Right lung (tissue), 5 donors: ENCODE data around the gene TAOK3. TPM values are rescaled to one million over a fixed set of nuclear protein-coding genes. Genes with fewer than 3 reads are reported as not detected.
"Not testable (repeated sequence)": the region's sequence is repeated elsewhere in the genome, so short reads cannot be mapped to it uniquely, and the experiment has no call there.

Experiments
- DNase-seq, 2 donors: peaks; one replicate each; pipeline ENCODE4 v3.0.0-alpha.2; 2013
- polyA plus RNA-seq, 5 donors: library from polyadenylated mRNA; unstranded; fragments of 120-200 nt; gene quantifications; one replicate each; pipeline versions ENCODE4 v1.2.1 to v1.2.3, GENCODE V29; 2013; ENCODE audit warnings: inconsistent platforms in 1 of 5, low replicate concordance in 1 of 5; ENCODE audit not compliant: insufficient read length in 5 of 5, insufficient read depth in 1 of 5

TAOK3 gene
- polyA plus RNA-seq, 5 donors = 40.9 to 63.3 (median 46.4) TPM

GRCh38 chr12:118374909-118375308, 2.2 kb upstream of the TAOK3 start:
- no peak for DNase-seq

DNA sequence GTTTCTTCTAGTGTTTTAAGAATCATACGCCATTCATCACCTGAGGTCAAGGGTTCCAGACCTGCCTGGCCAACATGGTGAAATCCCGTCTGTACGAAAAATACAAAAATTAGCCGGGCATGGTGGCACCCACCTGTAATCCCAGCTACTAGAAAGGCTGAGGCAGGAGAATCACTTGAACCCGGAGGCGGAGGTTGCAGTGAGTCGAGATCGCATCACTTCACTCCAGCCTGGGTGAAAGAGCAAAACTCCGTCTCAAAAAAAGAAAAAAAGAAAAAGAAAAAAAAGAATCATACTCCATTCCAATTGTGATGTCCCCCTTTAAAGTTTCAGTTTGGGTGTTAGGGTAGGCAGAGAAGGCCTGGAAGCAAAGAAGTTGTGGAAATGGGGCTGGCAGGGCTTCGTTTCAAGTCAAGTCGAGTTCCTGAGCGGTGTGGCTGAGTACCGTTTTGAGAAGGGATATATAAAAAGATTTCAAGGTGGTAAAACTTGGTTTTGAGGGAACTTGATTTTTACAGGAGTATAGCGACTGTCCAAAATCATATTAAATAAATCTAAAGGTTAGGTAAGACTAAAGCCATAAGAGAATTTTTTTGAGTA, 1.5 kb upstream of the TAOK3 start:
- DNase-seq = no peak

GRCh38 chr12:118373616-118374015, 909 bp upstream of the TAOK3 start:
- DNase-seq = no peak

DNA sequence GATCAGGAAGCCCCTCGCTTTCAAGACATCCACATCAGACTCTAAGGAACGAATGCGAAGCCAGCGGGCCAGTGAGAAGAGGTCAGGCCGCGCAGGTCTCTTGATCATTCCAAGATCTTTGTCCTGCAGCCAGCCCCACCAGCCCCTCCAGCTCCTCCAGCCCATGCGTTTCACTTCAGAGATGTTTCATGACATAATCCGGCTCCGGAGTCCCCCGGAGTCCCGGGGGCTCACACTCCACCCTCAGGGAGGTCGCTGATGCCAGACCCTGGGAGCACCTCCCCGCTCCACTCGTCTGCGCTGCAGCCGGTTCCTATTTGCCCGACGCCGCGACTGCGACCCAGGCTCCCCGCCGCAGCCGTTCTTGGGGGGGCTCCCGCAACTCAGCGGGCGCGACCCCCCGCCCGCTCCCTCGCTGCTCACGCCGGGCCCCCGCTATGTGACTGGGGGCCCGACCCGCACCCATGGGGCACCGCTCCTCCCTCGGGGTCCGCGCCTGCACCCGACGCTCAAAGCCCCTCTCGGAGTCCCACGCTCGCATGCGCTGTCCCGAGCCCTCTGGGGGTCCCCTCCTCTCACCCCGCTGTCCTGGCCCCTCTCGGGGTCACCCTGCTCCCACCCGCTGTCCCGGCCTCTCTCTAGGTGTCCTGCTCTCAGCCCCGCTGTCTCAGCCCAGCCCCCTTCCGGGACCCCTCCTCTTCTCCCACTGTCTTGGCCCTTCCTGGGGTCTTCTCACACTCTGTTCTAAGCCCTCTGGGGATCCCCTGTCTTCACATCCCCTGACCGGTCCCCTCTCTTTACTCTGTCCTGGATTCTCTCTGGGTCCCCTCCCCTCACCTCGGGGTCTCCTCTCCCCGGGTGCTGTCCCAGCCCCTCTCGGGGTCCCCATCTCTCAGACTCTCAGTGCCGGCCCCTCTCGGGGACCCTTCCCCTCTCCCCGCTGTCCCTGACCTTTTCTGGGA, 1.1 kb downstream of the TAOK3 start:
- no peak for DNase-seq

DNA sequence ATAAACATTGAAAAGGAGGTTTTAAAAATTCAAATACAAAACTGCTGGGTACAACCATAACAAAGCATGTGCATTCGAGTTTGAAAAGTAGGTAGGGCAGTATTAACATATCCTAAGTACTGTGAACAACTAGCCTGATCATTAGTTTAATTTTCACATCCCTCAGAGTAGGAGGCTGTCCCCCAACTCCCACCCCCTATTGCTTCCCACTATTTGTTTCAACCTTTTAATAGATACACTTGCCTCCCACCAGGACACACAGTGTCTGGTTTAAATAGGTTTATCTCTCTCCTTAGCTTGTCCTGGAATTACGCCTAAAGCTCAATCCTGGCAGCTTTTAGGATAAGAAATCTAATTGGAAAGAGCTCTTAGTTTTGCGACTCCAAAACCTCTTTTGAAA, 2.1 kb downstream of the TAOK3 start:
- DNase-seq = no peak

GRCh38 chr12:118368821-118369220, 3.9 kb downstream of the TAOK3 start:
- DNase-seq = no peak

DNA sequence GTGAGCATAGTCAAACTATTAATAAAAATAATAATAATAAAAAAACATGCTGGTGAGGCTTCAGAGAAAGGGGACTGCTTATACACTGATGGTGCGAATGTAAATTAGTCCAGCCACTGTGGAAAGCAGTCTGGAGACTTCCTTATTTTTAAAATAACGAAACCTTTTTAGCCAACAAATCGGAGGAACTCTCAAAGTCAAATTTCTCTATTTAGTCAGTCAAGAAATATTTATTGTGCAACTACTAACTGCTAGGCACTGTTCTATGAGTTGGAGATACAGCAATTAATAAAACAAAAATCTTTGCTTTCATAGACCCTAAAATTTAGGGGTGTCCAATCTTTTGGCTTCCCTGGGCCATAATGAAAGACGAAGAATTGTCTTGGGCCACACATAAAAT, 10.8 kb downstream of the TAOK3 start:
- no peak for DNase-seq

- DNase-seq = no peak
Measured at GRCh38 chr12:118361092-118361404, 11.7 kb downstream of the TAOK3 start.

DNA sequence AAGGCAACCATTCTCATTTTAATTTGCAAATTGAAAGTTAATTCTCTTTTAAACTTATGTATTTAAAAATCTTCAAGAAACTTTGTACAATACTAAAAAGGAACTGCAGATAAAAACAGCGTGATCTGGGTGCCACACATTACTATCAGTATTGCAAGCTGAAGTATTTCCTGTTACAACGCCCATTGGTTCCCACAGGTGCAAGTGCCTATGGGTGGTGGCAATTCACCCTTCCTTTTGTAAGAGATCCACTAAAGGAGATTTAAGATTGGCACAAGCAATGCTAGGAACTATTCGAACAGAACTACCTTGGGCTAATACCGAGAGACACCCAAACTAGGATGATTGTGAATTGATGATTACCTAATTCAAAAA, 13.2 kb downstream of the TAOK3 start:
- DNase-seq = no peak

DNA sequence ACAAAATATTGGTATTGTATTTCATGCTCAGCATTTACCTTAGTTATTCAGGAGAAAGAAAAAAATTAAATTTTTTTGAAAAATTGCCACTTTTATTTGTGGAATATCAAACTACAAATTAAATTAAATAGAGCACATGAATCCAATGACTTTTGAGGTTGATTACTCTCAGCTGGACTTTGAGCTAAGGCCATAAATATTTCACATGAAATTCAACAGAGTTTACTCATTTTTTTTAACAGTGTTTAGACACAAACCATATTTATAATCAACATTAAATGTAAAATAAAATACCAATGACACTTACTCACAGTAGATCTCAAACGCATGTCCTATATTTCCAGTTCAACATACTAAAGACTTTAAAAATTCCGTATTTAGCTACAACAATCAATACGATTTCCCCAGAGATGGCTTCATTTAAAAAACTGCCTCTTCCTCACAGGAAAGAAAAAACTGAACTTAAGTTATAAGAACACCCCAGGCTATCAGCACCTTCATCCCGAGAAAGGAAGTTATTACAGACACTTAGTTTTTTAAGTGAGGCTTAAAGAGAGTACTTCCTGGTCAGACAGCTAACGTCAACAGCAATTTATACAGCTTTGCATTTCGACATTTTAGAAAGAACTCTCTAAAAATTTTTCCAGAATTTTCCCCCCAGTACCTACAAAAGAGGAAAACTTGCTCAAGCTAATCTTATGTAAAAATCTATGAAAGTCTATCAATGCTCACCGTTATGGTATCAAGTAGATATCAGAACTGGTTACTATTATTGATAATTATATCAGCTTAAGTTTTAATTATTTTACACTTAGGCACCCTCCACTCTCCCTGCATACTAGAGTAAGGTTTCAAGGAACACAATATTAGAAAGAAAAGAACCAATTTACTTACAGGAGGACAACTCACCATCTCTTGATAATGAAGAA, 13.8 kb downstream of the TAOK3 start:
- no peak for DNase-seq

- DNase-seq = no peak
Measured at GRCh38 chr12:118358008-118358359, 14.7 kb downstream of the TAOK3 start.

DNA sequence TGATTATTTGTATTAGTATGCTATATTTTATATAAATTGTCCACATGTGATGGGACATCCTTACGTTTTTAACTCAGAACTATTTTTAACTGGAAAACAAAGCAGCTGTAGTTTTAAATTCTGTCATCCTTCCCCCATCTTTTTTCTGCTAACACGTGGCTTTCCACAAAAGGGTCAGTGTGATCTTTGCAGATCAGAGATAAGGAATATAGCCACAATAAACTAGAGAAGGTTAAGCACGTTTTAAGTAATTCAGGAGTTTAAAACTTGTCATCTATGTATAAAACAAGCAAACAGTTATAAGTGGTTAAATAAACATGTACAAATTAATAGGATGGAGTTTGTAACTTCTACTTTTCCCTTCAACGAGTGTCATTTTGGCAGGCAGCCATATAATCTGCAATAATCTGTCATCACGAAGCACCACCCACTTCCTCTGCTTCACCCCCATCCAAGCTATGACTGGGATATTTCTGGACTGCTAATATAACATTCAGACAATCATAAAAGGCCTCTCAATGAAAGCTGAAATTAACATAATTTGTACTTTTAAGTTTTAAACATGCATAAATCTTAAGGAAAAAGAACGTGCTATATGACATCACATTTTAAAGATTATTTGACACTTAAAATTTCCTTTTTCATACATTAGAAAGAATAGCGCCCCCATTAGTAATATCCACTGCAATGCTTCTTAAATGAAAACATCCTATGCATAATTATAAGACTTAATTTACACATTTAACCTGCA, 15.3 kb downstream of the TAOK3 start:
- DNase-seq = no peak

GRCh38 chr12:118356809-118357256, 15.9 kb downstream of the TAOK3 start:
- no peak for DNase-seq

DNA sequence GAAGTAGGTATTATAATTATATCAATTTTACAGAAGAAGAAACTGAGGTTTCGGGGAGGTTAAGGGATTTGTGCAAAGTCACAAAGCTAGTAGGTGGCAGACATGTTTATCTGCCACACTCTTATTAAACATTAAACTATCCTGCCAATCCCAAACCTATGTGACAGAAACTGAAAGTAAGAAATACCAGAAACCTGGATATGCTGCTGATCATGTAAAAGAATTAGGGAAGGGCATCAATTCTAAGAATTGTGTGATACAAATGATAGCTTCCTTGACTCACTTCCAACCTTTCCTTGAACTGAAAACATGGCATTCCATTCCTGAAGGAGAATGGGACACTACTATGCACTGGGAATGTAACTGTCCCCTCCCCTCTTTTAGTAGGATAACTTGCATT, 16.9 kb downstream of the TAOK3 start:
- no peak for DNase-seq

DNA sequence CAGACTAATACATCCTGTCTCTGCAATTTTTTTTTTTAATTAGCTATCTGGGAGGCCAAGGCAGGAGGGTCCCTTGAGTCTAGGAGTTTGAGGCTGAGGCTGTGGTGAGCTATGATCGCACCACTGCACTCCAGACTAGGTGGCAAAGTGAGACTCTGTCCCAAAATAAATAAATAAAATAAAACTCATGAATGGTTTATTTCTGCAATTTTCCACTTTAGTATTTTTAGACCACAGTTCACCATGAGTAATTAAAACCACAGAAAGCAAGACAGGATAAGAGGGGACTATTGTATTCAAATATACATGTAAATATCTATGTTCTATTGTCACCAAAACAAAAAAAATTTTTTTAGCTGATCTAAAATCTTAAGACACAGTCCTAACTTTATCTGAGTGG, 17.8 kb downstream of the TAOK3 start:
- DNase-seq = no peak

DNA sequence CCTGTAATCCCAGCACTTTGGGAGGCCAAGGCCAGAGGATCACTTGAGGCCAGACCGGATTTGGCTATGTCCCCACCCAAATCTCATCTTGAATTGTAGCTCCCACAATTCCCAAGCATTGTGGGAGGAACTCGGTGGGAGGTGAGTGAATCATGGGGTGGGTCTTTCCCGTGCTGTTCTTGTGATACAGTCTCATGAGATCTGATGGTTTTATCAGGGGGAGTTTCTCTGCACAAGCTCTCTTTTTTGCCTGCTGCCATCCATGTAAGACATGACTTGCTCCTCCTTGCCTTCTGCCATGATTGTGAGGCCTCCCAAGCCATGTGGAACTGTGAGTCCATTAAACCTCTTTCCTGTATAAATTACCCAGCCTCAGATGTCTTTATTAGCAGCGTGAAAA, 18.2 kb downstream of the TAOK3 start:
- DNase-seq = not testable (repeated sequence)

DNA sequence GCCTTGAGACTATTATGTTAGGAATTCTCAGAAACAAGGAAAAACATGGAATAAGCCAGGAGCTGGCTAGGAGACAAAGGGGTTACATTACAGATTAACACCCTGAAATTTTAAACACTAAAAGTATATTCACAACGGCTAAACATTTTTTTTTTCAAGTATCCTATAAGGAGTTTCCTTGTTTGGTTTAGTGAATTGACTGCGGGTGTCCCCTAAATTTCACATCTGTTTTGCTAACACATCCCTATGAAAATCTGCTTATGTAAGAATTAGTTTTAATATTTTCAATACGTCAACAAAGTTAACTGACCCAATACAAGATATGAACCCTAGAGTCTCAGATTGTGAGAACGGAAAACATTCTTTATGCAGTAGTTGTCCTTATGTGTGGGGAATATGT, 19.0 kb downstream of the TAOK3 start:
- DNase-seq = no peak

GRCh38 chr12:118350908-118351559, 21.7 kb downstream of the TAOK3 start:
- no peak for DNase-seq

GRCh38 chr12:118347916-118348315, 24.8 kb downstream of the TAOK3 start:
- no peak for DNase-seq

GRCh38 chr12:118346895-118347294, 25.8 kb downstream of the TAOK3 start:
- DNase-seq = no peak

DNA sequence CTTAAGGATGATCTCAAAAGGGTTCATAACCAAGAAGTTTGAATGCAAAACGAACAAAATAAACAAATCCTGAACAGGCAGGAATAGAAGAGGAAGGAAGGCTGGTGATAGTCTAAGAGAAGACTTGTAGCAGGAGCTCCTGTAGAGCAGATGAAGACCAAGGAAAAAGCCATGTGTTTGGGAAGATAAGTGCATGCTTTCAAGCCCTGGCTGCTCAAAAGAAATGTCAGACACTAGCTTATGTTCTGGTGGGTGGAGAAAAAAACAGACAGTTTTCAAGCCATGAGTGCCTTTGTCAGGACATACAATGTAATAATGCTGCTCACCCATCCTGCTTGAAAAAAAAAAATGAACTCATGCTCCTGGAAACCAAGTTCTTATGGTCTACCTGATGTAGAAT, 27.4 kb downstream of the TAOK3 start:
- DNase-seq = no peak
